HG03066 (cell line): Measurements from ENCODE around the gene FOXL3.
"Not testable (repeated sequence)": the region's sequence is repeated elsewhere in the genome, so short reads cannot be mapped to it uniquely, and the experiment has no call there.

Source experiments
- ATAC-seq: cut with Tn5 transposase; IDR thresholded peaks from one replicate; pipeline ENCODE4 v1.9.1; 2021; ENCODE audit warnings: low read depth; ENCODE audit not compliant: unreplicated experiment

FOXL3 gene

GRCh38 chr7:285731-286130, 4.2 kb upstream of the FOXL3 start:
- ATAC-seq = no peak

- no peak for ATAC-seq
Observed at GRCh38 chr7:286266-286665, 3.7 kb upstream of the FOXL3 start.

GRCh38 chr7:288671-289101, 1.3 kb upstream of the FOXL3 start:
- no peak for ATAC-seq

- ATAC-seq = no peak
Observed at GRCh38 chr7:289209-289755, 688 bp upstream of the FOXL3 start.

- no peak for ATAC-seq
Observed at GRCh38 chr7:290554-291372, 793 bp downstream of the FOXL3 start.

GRCh38 chr7:291373-292092, 1.6 kb downstream of the FOXL3 start:
- ATAC-seq = no peak

GRCh38 chr7:292226-292625, 2.3 kb downstream of the FOXL3 start:
- ATAC-seq = no peak

GRCh38 chr7:292826-293225, 2.9 kb downstream of the FOXL3 start:
- no peak for ATAC-seq

GRCh38 chr7:293681-294439, 3.9 kb downstream of the FOXL3 start:
- no peak for ATAC-seq

GRCh38 chr7:294440-295154, 4.6 kb downstream of the FOXL3 start:
- ATAC-seq = no peak

GRCh38 chr7:295155-296154, 5.5 kb downstream of the FOXL3 start:
- no peak for ATAC-seq

GRCh38 chr7:296373-296945, 6.5 kb downstream of the FOXL3 start:
- ATAC-seq = no peak

GRCh38 chr7:297141-297540, 7.2 kb downstream of the FOXL3 start:
- ATAC-seq = not testable (repeated sequence)

GRCh38 chr7:297611-298374, 7.8 kb downstream of the FOXL3 start:
- no peak for ATAC-seq

GRCh38 chr7:298375-298702, 8.4 kb downstream of the FOXL3 start:
- no peak for ATAC-seq

GRCh38 chr7:298743-299142, 8.8 kb downstream of the FOXL3 start:
- no peak for ATAC-seq

- no peak for ATAC-seq
Observed at GRCh38 chr7:299169-299568, 9.2 kb downstream of the FOXL3 start.

- no peak for ATAC-seq
Observed at GRCh38 chr7:299628-300027, 9.7 kb downstream of the FOXL3 start.
